HepG2 (cell line): ENCODE measurements around the gene RAB40C. TPM values are rescaled to one million over a fixed set of nuclear protein-coding genes. Genes with fewer than 3 reads are reported as not detected.

Source experiments
- ATF5 ChIP-seq: sonication (generic); formaldehyde crosslinking; IDR thresholded peaks from 2 replicates; pipeline ENCODE4 v1.4.0; 2020; ENCODE audit warnings: mild to moderate bottlenecking, low read depth, missing genetic modification reagents
- HDAC6 ChIP-seq: fragments of 200-600 bp; sonication (generic); IDR thresholded peaks from 2 replicates; pipeline ENCODE4 v1.7.0; 2017; ENCODE audit warnings: mild to moderate bottlenecking, antibody characterized with exemption, low read length, low read depth
- MED13 ChIP-seq: sonication (generic); formaldehyde crosslinking; IDR thresholded peaks from 2 replicates; pipeline ENCODE4 v1.5.0; 2020; ENCODE audit warnings: missing genetic modification reagents
- NFE2L1 ChIP-seq: sonication (generic); formaldehyde crosslinking; IDR thresholded peaks from 2 replicates; pipeline ENCODE4 v1.4.0; 2020; ENCODE audit warnings: missing genetic modification reagents, mild to moderate bottlenecking, borderline replicate concordance
- PITX1 ChIP-seq: sonication (generic); formaldehyde crosslinking; IDR thresholded peaks from 2 replicates; pipeline ENCODE4 v1.5.1; 2020; ENCODE audit warnings: mild to moderate bottlenecking, missing genetic modification reagents
- POGK ChIP-seq: sonication (generic); formaldehyde crosslinking; conservative IDR thresholded peaks from 2 replicates; pipeline ENCODE4 v1.8.0; 2022; ENCODE audit warnings: mild to moderate bottlenecking, moderate library complexity, missing genetic modification reagents
- RXRB ChIP-seq: IDR thresholded peaks from 2 replicates; pipeline ENCODE4 v1.6.1; 2016; ENCODE audit warnings: borderline replicate concordance, missing genetic modification reagents, missing compliant biosample characterization
- SCMH1 ChIP-seq: sonication (generic); formaldehyde crosslinking; IDR thresholded peaks from 2 replicates; pipeline ENCODE4 v1.9.0; 2021; ENCODE audit warnings: missing genetic modification reagents, mild to moderate bottlenecking, borderline replicate concordance
- SMYD3 ChIP-seq: sonication (generic); formaldehyde crosslinking; IDR thresholded peaks from 2 replicates; pipeline ENCODE4 v1.8.1; 2023; ENCODE audit warnings: mild to moderate bottlenecking, missing genetic modification reagents
- SNRNP70 ChIP-seq: fragments of 200-400 bp; formaldehyde crosslinking; IDR thresholded peaks from 2 replicates; pipeline ENCODE4 v1.6.1; 2017; ENCODE audit warnings: mild to moderate bottlenecking, low read depth, low read length, moderate library complexity
- STAT6 ChIP-seq: sonication (generic); formaldehyde crosslinking; IDR thresholded peaks from 2 replicates; pipeline ENCODE4 v1.4.0; 2020; ENCODE audit warnings: missing genetic modification reagents, mild to moderate bottlenecking, borderline replicate concordance
- TCF12 ChIP-seq, 2 experiments: fragments of 450-650 bp in 1 of 2; sonication (generic) in 1 of 2; formaldehyde crosslinking in 1 of 2; IDR thresholded peaks; 2 replicates each; pipeline versions ENCODE4 v1.6.1 to v1.8.0; 2017 to 2022; ENCODE audit warnings: antibody characterized with exemption in 1 of 2, mild to moderate bottlenecking in 1 of 2, missing genetic modification reagents in 1 of 2, moderate library complexity in 1 of 2
- ZBTB1 ChIP-seq: sonication (generic); formaldehyde crosslinking; IDR thresholded peaks from 2 replicates; pipeline ENCODE4 v1.4.0; 2020; ENCODE audit warnings: missing genetic modification reagents, borderline replicate concordance
- ZNF333 ChIP-seq: sonication (generic); formaldehyde crosslinking; IDR thresholded peaks from 2 replicates; pipeline ENCODE4 v1.4.0; 2020; ENCODE audit warnings: mild to moderate bottlenecking, missing genetic modification reagents, borderline replicate concordance
- ZNF564 ChIP-seq: sonication (generic); formaldehyde crosslinking; IDR thresholded peaks from 2 replicates; pipeline ENCODE4 v1.8.1; 2023; ENCODE audit warnings: mild to moderate bottlenecking, missing genetic modification reagents
- ZNF644 ChIP-seq: IDR thresholded peaks from 2 replicates; pipeline ENCODE4 v1.6.1; 2016; ENCODE audit warnings: low read depth
- ZNF687 ChIP-seq: sonication (generic); formaldehyde crosslinking; IDR thresholded peaks from 2 replicates; pipeline ENCODE4 v1.5.1; 2020; ENCODE audit warnings: mild to moderate bottlenecking, missing genetic modification reagents, moderate library complexity
- ZNF841 ChIP-seq: sonication (generic); formaldehyde crosslinking; IDR thresholded peaks from 2 replicates; pipeline ENCODE4 v1.8.1; 2023; ENCODE audit warnings: missing genetic modification reagents, borderline replicate concordance
- polyA plus RNA-seq, 8 experiments: library from polyadenylated mRNA; depleted of rRNA in 3 of 8; stranded (reverse) in 7 of 8; unstranded in 1 of 8; fragments of >200 nt; fragmentation: Illumina TruSeq in 4 of 8; extraction: Trizol in 4 of 8; gene quantifications; 2 replicates each; pipeline versions ENCODE4 v1.2.1 to v1.2.3, GENCODE V29; 2011 to 2016; ENCODE audit warnings: low read depth in 4 of 8, missing spikeins in 1 of 8, mixed read lengths in 1 of 8; ENCODE audit not compliant: insufficient read depth in 1 of 8
- total RNA-seq, 5 experiments: library from RNA; depleted of rRNA; stranded (reverse); fragments of >200 nt; fragmentation: Illumina TruSeq; extraction: Trizol; gene quantifications; 2 replicates each; pipeline ENCODE4 v1.2.3, GENCODE V29; 2016; ENCODE audit warnings: low read depth in 1 of 5

RAB40C gene
- total and polyA plus RNA-seq, 2 of the 13 experiments (the other 11 are each of a cell fraction or from before 2014, with no cell fraction given) = 7.7 to 11.5 TPM

- 0 out of 2 replicates have a peak, but pooled peaks have one; percentile 36 for TF ChIP-seq ATF5 (CRISPR knock-in tag)
- no peak for TF ChIP-seq SCMH1
- no peak for TF ChIP-seq SMYD3
- peak; percentile 37; the same call in 1 of the 2 replicates for TF ChIP-seq ZNF333 (CRISPR knock-in tag)
- TF ChIP-seq ZNF644 = no peak
- TF ChIP-seq RXRB (CRISPR knock-in tag) = no peak
- TF ChIP-seq MED13 (CRISPR knock-in tag) = 0 out of 2 replicates have a peak, but pooled peaks have one; percentile 38
- TF ChIP-seq NFE2L1 (CRISPR knock-in tag) = no peak
- TF ChIP-seq HDAC6 = no peak
- no peak for TF ChIP-seq TCF12 (IDR thresholded peaks at IDR 0.05)
- TF ChIP-seq TCF12 (CRISPR knock-in tag; IDR thresholded peaks at IDR 0.05) = no peak
- TF ChIP-seq ZBTB1 (CRISPR knock-in tag) = no peak
- TF ChIP-seq ZNF687 (CRISPR knock-in tag) = peak; percentile 94
- 0 out of 2 replicates have a peak, but pooled peaks have one; percentile 3 for TF ChIP-seq ZNF564 (CRISPR knock-in tag)
- no peak for TF ChIP-seq ZNF841
- no peak; the same call in 1 of the 2 replicates for TF ChIP-seq POGK
- no peak for TF ChIP-seq SNRNP70
- TF ChIP-seq PITX1 = no peak
- no peak for TF ChIP-seq STAT6 (CRISPR knock-in tag)
Measured at GRCh38 chr16:630249-630814, 40.5 kb downstream of the RAB40C start (continued).
